Left ventricle myocardium superior (tissue), 1 donor: ENCODE results near the gene TBC1D9. TPM values are rescaled to one million over a fixed set of nuclear protein-coding genes. Genes with fewer than 3 reads are reported as not detected.
A peak's percentile ranks its signal among the peaks of the same experiment; 100 is the strongest.

Experiments
- ATAC-seq: fragments of 200-7000 bp; cut with Tn5 transposase; one replicate; pipeline ENCODE4 v1.9.1; 2020; ENCODE audit warnings: mild to moderate bottlenecking, moderate library complexity
- DNase-seq: peaks from one replicate; pipeline ENCODE4 v3.0.0-alpha.2; 2020
- intact Hi-C: fragments of 100-400 bp; cut with micrococcal nuclease; formaldehyde crosslinking; loops from one replicate; pipeline ENCODE4 v1.11.0; 2022
- total RNA-seq: library from RNA; stranded (reverse); fragmentation: NEBNext Ultra II Directional; extraction: Animal tissue kit (Norgen Biotek cat#: 25700); gene quantifications from one replicate; pipeline ENCODE4 v1.2.1, GENCODE V29; 2021
- donor health status: DM: no; HTN: yes; CAD: no; lungs with severe emphysema.

The TBC1D9 gene
- total RNA-seq, 1 donor from 2014 or later = 12.8 TPM

DNA sequence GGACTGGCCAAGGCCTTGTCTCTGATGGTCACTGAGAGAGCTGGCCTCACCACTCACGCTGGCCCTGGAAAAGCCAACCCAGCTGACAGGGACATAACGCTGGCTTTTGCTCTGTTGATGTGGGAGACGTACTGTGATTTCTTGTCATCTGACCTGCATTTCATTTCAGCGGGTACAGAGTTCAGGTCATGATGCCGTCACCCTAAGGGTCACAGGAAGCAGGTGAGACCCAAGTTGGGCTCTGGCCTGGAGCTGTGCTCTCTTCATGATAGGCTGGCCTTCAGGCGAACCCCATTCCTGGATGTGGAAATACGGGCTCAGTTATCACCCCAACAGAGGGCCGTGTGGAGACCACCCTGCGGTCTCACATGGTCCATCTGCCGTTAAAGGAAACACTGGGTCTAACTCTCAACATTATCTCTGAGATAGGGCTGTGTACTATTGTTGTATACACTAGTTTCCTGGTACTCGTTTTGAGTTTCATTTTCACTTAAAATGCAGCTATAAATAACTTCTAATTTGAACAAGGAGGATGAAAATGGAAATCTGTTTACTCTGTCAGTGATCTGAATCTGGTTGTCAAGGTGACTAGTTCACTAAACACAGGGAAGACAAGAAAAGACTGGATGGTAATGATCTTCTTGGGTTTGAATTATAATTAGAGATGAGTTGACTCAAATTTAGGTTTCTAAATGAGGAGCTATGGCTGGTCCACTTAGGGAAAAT, 89.1 kb downstream of the TBC1D9 start:
- ATAC-seq (no peak), DNase-seq (no peak)
- intact Hi-C loops = no loop called here

DNA sequence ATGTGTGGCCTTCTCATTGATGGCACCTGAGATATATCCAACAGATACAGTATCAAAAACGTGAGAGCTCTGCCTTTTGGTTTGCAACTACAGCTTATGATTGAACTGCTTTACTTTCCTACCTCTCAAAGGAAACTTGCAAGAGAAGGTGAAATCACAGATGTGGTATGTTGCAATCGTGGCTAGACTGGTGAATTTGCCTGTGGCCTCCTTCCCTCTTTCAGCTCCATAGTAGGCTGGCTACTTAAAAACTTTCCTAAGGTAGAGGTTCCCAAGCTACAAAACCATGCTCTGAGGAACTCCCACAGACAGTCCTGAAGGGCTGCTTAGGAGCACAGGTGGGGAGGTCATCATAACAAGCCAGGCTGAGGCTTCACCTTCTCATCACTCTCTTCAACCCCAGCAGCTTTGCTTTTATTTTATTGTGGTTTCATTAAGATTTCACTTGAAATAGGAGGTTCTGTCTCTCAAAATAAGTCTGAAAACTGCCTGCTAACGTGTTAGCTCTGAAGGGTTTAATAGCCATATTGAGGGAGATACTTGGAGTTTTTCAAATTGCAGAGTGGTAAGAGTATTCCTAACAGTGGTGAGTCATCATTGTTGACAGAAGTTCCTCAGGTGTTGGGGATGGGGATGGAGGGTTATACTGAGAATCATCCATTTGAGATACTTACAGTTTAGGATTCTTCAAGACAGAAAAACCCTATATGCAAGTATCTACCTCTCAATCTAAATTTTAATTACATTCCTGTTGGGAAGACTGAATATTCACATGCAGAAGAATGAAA, 93.9 kb downstream of the TBC1D9 start:
- intact Hi-C loops = no loop called here
- DNase-seq = no peak
- ATAC-seq = no peak

DNA sequence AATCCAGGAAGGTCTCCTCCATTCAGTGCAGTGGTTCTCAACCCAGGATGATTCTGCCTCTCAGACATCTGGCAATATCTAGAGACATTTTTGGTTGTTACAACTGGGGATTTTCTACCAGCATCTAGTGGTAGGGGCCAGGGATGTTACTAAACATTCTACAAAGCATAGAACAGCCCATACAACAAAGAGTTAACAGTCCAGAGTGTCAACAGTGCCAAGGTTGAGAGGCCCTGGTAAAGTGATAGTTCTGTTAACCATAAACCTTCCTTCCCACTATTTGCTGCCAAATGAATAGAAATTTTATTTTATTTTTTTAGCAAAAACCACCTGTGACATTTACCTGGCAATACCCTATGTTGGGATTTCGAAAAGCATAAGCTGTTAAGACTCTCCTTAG, 94.6 kb downstream of the TBC1D9 start:
- intact Hi-C loops = no loop called here
- no peak for ATAC-seq

DNA sequence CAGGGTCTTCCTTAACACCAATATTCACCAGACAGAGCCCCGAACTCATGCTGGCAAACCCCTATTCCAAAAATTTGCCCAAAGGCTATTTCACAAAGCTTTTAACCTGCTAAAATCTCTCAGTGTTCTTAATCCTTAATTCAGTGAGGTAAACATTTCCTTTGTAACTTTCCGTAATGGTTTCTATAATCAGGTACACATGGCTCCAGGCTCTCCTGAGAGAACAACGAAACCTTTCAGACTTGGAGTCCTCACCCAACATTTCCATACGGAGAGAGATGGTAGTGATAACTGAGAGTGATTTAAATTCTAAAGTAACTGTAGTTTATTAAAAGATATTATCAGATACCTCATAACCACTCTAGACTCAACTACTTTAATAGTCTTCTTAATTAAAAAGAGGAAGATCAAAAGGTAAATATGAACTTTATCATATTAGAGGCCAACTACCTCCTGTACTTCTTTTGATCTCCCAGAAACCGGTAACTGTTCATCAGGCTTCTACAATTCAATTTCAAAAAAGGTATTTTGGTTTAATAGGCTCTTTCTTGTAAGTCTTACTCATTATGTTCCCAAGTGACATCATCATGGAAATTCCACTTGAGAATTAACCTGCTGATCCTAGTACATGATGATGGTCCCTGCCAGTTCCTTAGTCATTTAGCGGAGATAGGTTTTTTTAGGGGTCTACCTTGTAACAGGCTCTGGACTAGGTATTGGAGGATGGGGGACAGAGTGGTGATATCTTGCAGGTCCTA, 96.1 kb downstream of the TBC1D9 start:
- ATAC-seq = no peak

More for the DNA sequence above, 94.6 kb downstream of the TBC1D9 start:
- no peak for DNase-seq

DNA sequence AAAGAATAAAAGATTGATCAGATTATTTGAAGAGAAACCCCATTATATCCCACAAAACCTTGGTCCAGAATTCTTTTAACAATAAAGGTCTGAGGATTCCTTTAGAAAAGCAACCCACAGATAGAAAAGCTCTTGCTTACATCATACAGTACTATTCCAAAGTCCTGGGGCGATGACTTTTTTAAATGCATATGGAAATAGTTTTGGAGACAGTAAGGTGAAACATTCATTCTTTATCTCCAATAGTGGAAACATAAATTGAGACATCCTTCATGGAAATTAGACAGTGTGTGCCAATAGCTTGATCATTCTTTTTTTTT, 101.7 kb downstream of the TBC1D9 start:
- intact Hi-C loops = no loop called here
- ATAC-seq (no peak), DNase-seq (no peak)

More for the DNA sequence above, 96.1 kb downstream of the TBC1D9 start:
- intact Hi-C loops = no loop called here
- DNase-seq = no peak

DNA sequence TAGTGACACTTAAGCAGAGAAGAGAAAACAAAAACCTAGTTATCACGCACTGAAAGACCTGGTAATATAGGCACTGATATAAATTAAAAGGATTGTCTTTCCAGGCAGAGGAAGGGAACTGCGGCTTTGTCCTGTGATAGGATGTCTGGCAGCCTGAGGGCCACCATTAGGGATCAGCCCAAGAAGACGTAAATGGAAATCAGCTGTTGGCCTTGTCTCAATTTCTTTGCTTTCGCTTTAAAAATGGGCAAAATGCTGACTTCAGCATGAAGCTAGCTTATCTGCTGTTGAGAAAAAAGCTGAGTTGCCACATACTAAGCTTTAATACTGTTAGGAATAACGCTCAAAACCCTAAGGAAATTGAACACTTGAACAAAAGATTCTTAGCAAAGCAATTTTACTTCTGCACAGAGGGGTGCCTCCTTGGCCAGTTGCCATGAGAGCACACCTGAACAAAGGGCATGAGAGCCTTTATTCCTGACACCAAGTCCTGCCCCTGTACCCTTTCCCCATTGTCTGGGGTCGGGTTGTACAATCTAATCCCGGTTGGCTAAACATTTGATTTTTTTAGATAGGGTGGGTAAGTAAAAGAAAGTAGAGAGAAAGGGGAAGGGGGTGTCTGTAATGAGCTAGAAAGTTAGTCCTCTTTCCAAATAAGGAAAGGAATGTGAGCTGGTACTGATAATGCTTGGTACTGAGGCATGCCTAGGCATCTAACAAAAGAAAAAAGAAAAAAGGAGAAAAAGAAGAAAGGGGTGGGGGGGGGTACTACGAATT, 102.3 kb downstream of the TBC1D9 start:
- ATAC-seq (peak; percentile 61), DNase-seq (no peak)
- intact Hi-C loops = no loop called here

DNA sequence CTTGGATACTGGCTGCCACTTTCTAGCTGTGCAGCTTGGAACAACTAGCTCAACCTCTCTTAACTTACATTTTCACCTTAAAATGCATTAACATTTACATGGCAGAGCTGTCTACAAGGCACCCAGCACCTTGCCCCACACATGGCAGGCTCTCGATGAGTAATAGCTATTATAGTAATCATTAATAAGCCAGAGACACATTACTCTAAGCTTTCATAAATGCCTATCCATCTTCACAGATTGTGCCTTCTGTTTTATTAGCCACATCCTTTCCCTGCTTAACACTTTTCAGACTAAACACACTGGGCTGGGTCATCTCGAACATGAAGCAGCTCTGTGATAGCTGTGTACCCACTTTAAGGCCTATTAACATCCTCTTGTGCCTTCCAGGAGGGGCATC, 103.6 kb downstream of the TBC1D9 start:
- DNase-seq = no peak
- no peak for ATAC-seq
- intact Hi-C loops = no loop called here

DNA sequence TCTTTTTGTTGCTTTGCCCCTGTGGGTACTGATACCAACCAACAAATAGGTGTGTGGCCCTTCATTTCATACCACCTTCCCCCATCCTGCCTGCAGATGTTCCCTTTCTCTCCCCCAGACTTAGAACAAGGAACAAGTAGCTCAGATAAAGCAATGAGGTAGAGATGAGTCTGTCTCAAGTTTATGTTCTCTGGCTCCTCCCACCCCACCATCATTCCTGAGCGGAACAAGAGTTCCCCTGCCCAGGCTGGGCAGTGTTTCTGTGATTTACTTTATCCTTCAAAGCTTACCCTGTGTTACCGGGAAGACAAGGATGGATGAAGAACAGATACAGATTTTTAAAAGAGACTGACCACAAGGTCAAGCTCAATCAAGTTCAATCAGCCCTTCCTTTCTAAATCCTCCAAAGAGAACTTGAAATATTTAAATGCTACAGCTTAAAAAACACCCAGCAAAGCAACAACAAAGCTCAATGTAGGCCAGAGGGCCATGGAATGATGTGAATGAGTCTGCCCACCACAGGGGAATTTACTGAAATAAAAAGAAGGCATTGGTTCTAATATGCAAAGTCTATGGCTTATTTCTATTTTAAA, 107.4 kb downstream of the TBC1D9 start:
- no peak for ATAC-seq
- intact Hi-C loops = no loop called here

DNA sequence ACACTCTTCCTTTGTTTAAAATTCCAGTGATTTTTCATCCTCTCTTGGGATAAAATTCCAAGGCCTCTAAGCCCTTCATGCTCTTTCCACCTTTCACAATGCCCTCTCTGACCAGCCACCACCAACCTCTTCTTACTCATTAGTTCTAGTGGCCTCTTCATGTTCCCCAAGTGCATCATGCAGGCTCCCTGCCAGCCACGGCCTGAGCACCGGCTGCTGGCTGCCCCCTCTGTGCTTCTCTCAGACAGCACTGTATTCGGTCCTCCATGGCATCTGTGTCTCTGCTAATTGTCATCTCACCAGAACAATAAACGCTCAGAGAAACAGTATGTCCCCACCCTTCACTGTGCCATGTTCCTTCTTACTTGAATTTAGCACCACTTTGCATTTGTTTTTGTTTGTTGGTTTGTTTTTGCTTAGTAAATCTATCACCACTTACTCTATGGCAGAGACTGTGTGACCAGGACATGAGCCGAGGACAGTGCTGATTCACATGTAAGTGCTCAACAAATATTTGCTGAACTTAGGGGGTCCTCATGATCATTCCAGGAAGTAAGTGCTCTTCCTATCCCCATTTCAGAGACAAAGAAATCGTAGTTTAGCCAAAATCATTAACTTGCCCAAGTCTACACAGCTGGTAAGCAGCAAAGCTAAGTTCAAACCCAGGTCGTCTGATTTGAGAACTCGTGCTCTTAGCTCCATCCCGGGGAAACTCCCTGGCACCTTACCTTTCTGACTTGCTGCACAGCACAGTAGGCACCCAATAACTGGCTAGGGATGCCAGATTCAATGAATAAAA, 110.4 kb downstream of the TBC1D9 start:
- ATAC-seq (peak; percentile 84), DNase-seq (peak; percentile 72)
- intact Hi-C loops = no loop called here

More for the DNA sequence above, 107.4 kb downstream of the TBC1D9 start:
- DNase-seq = no peak

DNA sequence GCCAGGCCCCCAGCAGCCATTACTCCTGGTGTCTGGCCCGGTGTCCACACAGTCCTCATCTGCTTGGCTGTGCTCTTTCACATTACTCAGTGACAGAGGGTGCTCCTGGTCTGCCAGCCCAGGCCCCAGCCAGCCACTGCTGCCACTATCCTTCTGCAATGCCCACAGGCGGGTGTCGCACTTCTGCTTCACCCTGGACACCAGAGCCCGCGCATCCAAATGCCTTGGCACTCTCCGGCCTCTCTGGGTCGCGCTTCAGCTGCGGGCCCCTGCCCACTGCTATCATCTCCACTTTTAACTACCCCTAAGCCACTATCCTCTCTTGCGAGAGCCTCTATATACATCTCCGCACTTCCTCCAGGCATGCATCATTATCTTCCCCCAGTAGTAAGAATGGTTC, 111.0 kb downstream of the TBC1D9 start:
- DNase-seq (no peak), ATAC-seq (no peak)
- intact Hi-C loops = no loop called here

DNA sequence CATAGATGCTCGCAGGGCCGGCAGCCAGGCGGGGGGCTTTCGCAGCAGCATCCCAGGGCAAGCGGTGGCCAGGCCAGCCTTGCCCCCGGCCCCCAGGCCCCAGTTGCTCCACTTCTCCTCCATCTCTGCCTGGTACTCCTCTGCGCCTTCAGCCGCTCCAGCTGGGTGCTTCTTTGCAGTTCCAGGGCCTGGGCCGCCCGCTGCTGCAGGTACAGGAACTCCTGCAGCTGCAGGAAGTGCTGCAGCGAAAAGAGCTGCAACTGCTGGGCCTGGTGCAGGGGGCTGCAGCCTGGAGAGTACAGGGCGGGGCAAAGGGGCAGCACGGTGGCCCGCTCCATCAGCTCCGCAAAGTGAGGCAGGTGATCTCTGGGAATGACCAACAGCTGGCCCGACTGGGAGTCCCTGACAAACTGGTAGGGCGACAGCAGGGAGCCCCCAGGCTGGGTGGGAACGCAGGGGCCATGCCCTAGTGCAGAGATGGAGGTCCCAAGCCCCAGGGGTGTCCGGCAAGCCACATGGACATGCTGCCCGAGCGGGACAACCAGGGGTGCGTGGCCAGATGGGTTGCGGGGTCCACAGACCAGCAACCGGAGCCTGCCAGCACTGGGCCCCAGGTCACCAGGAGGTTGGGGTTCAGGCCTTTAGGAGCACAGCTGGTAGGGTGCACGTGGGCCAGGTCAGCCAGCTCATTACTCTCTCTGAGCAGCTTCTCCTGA, 111.6 kb downstream of the TBC1D9 start:
- no peak for ATAC-seq
- no peak for DNase-seq
- intact Hi-C loops = no loop called here

DNA sequence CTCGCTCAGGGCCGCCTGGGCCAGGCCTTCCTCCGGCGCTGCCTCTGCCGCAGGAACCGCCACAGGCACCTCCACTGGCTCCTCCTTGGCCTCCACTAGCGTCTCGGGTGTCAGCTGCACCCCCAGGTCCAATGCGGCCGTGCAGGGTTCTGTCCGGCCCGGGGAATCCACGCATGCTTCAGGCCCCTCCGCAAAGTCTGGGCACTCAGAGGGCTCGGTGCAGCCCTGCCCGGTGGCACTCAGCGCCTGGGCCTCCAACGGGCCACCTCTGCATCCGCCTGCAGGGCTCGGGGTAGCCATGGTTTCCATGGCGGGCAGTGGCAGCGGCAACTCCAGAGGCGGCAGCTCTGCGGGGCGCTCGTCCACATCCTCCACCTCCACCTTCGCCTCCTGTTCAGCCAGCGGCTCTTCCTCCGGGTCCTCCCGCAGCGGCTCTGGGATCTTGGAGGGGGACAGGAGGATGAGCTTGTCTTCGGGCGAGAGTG, 112.6 kb downstream of the TBC1D9 start:
- no peak for ATAC-seq
- no peak for DNase-seq
- intact Hi-C loops = no loop called here

DNA sequence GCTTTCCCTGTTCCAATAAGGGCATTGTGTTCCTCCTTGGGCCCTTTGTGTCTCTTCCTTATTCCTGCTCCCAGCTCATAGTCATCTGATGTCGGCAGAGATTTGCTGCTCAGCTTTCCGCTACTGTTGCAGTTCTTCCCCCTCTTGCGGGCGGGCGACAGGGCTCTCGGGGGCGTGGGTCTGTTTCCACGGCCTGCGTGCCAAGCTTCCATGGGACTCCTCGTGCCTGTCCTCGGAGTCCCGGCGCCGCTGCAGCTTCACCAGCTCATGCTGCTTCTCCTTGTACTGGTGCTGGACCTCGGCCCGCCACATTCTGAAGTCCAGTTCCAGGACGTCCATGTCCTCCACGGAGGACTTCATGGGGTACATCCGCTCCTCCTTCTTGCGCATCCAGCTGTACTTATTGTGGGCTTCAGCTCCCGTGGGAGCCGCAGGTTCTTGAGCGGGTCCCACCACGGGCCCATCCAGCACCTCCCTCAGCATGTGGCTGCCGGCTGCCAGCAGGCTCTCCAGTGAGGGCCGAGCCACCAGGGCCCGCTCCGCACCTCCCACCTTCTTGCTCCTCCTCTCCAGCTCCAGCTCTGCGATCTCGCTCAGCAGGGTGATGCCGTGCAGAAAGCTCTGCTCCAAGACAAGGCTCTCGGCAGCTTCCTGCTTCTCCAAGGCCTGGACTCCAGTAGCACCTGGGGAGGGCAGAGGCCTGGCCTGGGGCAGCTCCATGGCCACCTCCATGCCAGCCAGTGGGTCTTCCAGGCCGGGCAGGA, 113.3 kb downstream of the TBC1D9 start:
- no peak for ATAC-seq
- intact Hi-C loops = no loop called here
- no peak for DNase-seq

DNA sequence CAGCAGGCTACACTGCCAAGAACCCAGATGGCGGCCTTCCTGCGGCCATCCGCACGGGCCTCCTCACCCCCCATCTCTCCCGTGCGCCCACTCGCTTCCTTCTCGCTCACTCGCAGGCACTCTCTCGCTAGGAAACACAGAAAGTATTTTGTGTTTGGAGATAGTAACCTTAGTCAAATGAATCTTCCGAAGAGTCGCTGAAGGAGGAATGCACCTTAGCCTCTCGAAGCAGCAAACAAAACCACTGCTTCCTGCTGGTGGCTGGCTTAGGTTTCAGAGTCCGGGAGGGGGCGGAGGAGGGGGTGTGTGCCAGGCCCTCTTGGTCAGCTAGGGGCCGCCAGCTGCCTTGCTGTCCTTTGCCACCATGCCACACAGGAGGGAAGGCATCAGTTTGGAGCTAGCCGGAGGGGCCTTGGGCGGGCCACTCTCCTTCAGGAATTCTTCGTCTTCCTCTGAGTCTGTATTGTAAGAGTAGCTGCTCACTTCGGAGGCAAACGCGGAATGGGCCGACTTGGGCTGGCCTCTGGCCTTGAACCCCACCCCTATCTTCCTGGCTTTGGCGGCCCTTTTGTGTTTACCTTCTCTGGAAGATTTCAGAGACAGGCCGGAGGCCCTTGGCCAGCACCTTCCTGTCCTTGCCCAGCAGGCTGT, 114.3 kb downstream of the TBC1D9 start:
- DNase-seq = no peak
- peak; percentile 32 for ATAC-seq
- intact Hi-C loops = no loop called here

DNA sequence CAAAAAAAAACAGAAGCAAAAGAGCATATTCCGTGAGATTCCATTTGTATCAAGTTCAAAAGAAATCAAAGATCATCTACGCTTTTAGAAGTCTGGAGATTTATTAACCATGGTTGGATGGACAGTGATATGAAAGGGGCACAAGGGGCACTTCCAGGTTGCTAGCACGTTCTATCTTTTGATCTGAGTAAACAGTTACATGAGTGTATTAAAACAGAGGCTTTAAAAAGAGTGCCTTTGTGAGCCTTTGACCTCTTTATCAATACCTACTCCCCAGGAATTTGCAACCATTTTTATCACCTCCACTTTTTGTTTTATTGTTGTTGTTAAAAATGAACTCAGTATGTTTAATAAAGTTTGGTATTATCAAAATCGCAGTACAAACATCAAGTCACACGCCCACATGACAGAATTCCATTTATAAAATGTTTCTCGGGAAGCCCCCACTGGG, 115.1 kb downstream of the TBC1D9 start:
- DNase-seq (no peak), ATAC-seq (no peak)
- intact Hi-C loops = no loop called here

DNA sequence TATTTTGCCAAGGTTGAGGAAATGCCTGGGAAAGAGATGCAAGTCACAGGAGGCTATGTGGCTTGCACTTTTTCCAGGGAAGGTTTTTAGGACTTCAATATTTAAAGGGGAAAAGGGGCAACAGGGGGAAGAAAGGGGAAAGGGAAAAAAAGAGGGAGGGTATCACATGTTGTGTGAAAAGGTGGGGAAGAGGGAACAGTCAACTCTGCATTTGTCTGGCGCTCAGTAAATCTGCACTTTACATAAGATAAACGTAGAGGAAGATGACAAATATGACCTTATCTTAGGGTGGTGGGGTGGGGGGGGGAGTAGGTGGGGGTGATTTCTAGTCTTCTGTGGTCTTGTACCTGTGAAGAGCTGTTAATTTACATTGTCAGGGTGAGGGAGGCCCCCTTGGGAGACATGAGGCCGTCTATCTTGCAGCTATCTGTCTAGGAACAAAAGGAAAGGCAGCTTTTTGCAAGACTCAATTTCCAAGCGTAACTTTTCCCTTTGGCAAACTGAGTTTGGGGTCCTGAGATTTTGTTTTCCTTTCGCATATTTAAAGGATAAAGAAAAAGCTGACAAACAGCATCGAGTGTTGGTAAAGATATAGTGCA, 115.9 kb downstream of the TBC1D9 start:
- intact Hi-C loops = no loop called here
- DNase-seq (no peak), ATAC-seq (no peak)
